Keratinocyte (primary cell): ENCODE results near the gene FBXL17. TPM values are rescaled to one million over a fixed set of nuclear protein-coding genes. Genes with fewer than 3 reads are reported as not detected.

Experiments
- DNase-seq: peaks from one replicate; pipeline ENCODE4 v3.0.0-alpha.2; 2011; ENCODE audit warnings: low read depth, missing footprints, low spot score
- FAIRE-seq: peaks from 2 replicates; lab custom pipeline; 2011; peaks lifted over from hg19 to GRCh38; lab: Jason Lieb, UNC
- H2AFZ ChIP-seq: 2 replicates; pipeline ENCODE4 v1.6.0; 2012; ENCODE audit warnings: low read length, control low read depth, inconsistent platforms; ENCODE audit not compliant: control insufficient read depth
- H3K27ac ChIP-seq: 2 replicates; pipeline ENCODE4 v1.5.1; 2011; ENCODE audit warnings: low read length; ENCODE audit not compliant: control insufficient read depth, insufficient read depth
- H3K27me3 ChIP-seq: 3 replicates; pipeline ENCODE4 v1.6.0; 2011; ENCODE audit warnings: low read length; ENCODE audit not compliant: control insufficient read depth, insufficient read depth; ENCODE audit errors: extremely low read depth
- H3K36me3 ChIP-seq, 2 experiments: 2 replicates in 1 of 2; 3 replicates in 1 of 2; pipeline ENCODE4 v1.5.1; 2011; ENCODE audit warnings: low read length in 2 of 2, mild to moderate bottlenecking in 1 of 2; ENCODE audit not compliant: control insufficient read depth in 2 of 2, insufficient read depth in 2 of 2; ENCODE audit errors: extremely low read depth in 1 of 2
- H3K4me1 ChIP-seq: 3 replicates; pipeline ENCODE4 v1.5.1; 2011; ENCODE audit warnings: low read length; ENCODE audit not compliant: control insufficient read depth, insufficient read depth; ENCODE audit errors: extremely low read depth
- H3K4me2 ChIP-seq: 3 replicates; pipeline ENCODE4 v1.6.0; 2011; ENCODE audit warnings: low read depth, low read length; ENCODE audit not compliant: control insufficient read depth, insufficient read depth; ENCODE audit errors: extremely low read depth
- H3K4me3 ChIP-seq, 3 experiments: fragments of 200-600 bp in 1 of 3; sonication (generic) in 1 of 3; 2 replicates in 2 of 3; 3 replicates in 1 of 3; pipeline ENCODE4 v1.5.1; 2011 to 2016; ENCODE audit warnings: low read length in 3 of 3, mild to moderate bottlenecking in 3 of 3, control low read depth in 2 of 3, inconsistent platforms in 1 of 3, low read depth in 1 of 3, mixed read lengths in 1 of 3, mixed run types in 1 of 3, moderate library complexity in 1 of 3; ENCODE audit not compliant: control insufficient read depth in 2 of 3, insufficient read depth in 2 of 3; ENCODE audit errors: extremely low read depth in 1 of 3
- H3K79me2 ChIP-seq: 2 replicates; pipeline ENCODE4 v1.6.0; 2012; ENCODE audit warnings: low read length; ENCODE audit not compliant: control insufficient read depth, insufficient read depth
- H3K9ac ChIP-seq: 3 replicates; pipeline ENCODE4 v1.6.0; 2011; ENCODE audit warnings: low read length; ENCODE audit not compliant: control insufficient read depth, insufficient read depth; ENCODE audit errors: extremely low read depth
- H3K9me1 ChIP-seq: 3 replicates; pipeline ENCODE4 v1.6.0; 2011; ENCODE audit warnings: low read length; ENCODE audit not compliant: control insufficient read depth, insufficient read depth; ENCODE audit errors: extremely low read depth
- H3K9me3 ChIP-seq: 2 replicates; pipeline ENCODE4 v1.5.1; 2012; ENCODE audit warnings: low read depth, low read length; ENCODE audit not compliant: control insufficient read depth
- H4K20me1 ChIP-seq: 3 replicates; pipeline ENCODE4 v1.6.0; 2011; ENCODE audit warnings: low read length; ENCODE audit not compliant: control insufficient read depth, insufficient read depth; ENCODE audit errors: extremely low read depth
- EZH2 ChIP-seq: IDR thresholded peaks from one replicate; pipeline ENCODE4 v1.6.1; 2012; ENCODE audit warnings: inconsistent platforms, mild to moderate bottlenecking, low read length, moderate library complexity
- dilution Hi-C: fragments of 300-500 bp; cut with MboI; formaldehyde crosslinking; loops from one replicate; pipeline ENCODE4 v1.7.0; 2020; ENCODE audit warnings: low sequenced_read_pairs; ENCODE audit not compliant: extremely low pct_ligation_motif_present
- polyA plus RNA-seq, 5 experiments: library from polyadenylated mRNA; depleted of rRNA in 3 of 5; stranded (reverse) in 3 of 5; stranded (forward) in 1 of 5; unstranded in 1 of 5; fragments of >200 nt; gene quantifications; 1 replicate in 1 of 5; 2 replicates in 3 of 5; 3 replicates in 1 of 5; pipeline versions ENCODE4 v1.2.1 to v1.2.3, GENCODE V29; 2011 to 2012; ENCODE audit warnings: missing spikeins in 2 of 5, low read depth in 1 of 5, low replicate concordance in 1 of 5
- TF ChIP-seq, protein P1 (sequence below), 3 experiments: IDR thresholded peaks in 1 of 3; conservative IDR thresholded peaks in 1 of 3; optimal IDR thresholded peaks in 1 of 3; 2 replicates in 2 of 3; 3 replicates in 1 of 3; pipeline versions ENCODE3 to v1.5.1; 2011; ENCODE audit warnings: low read length in 3 of 3, mild to moderate bottlenecking in 3 of 3, moderate library complexity in 2 of 3, control low read depth in 1 of 3, inconsistent platforms in 1 of 3; ENCODE audit not compliant: insufficient read depth in 2 of 3; ENCODE audit errors: extremely low read depth in 1 of 3

Gene FBXL17
- polyA plus RNA-seq, 1 donor (not counting 4 experiments of a cell fraction or from before 2014, with no cell fraction given): 5.7 TPM

DNA sequence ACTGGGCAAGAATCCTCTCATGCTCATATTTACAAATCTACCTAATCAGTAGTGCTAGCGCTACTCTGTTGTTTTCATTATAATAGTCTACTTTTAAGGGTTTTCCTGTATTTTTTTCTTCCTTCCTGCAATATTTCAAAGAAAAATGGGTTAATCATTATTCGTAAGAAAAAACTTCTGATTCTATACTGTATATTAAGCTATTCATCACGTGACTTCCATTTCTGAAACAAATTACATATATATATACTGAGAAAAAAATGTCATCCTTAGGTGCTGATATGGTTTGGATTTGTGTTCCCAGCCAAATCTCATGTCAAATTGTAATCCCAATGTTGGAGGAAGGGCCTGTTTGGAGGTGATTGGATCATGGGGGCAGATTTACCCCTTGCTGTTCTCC is 197.0 kb downstream of the FBXL17 start:
- no peaks in the 10 kb centered on the region for H3K36me3 ChIP-seq
- no peaks in the 10 kb centered on the region for H3K4me1 ChIP-seq
- no peaks in the 10 kb centered on the region for H3K79me2 ChIP-seq
- H3K9me1 ChIP-seq: no peaks in the 10 kb centered on the region
- H4K20me1 ChIP-seq: no peaks in the 10 kb centered on the region
- H3K27me3 ChIP-seq: no peaks in the 10 kb centered on the region
- H3K9me3 ChIP-seq: no peaks in the 10 kb centered on the region
- dilution Hi-C loops: no loop called here
- TF ChIP-seq EZH2: no peak
- H3K4me3 ChIP-seq: no peak overlapping the region
- no peak overlapping the region for H3K4me2 ChIP-seq
- FAIRE-seq: no peak
- DNase-seq: no peak
- H3K27ac ChIP-seq: no peak overlapping the region
- H2AFZ ChIP-seq: no peak overlapping the region
- H3K9ac ChIP-seq: no peak overlapping the region

DNA sequence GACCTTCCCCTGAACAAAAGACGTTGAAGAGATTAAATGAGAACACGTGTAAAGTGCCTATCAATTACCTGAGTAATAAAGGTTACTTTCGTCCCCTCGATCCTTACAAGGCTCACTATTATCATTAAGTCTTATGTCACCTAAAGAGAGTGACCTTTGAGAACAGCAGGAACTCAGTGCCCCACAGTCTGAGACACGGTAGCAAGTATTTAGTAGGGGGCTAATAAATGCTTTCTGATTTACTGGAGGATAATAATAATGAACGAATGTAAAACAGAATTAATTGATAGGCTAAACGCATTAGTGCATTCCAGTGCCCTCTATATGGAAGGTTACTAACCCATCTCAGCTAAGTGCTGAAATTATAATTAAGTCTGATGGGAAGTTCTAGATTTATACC is 199.9 kb downstream of the FBXL17 start:
- H3K27me3 ChIP-seq: no peaks in the 10 kb centered on the region
- H3K4me2 ChIP-seq: no peak overlapping the region
- no peak overlapping the region for H3K9ac ChIP-seq
- no peaks in the 10 kb centered on the region for H3K36me3 ChIP-seq
- no peaks in the 10 kb centered on the region for H3K4me1 ChIP-seq
- H3K79me2 ChIP-seq: no peaks in the 10 kb centered on the region
- H3K9me3 ChIP-seq: no peaks in the 10 kb centered on the region
- no peak overlapping the region for H3K4me3 ChIP-seq
- dilution Hi-C loops: no loop called here
- DNase-seq: no peak
- no peaks in the 10 kb centered on the region for H3K9me1 ChIP-seq
- no peak for TF ChIP-seq EZH2
- TF ChIP-seq, protein P1, sequence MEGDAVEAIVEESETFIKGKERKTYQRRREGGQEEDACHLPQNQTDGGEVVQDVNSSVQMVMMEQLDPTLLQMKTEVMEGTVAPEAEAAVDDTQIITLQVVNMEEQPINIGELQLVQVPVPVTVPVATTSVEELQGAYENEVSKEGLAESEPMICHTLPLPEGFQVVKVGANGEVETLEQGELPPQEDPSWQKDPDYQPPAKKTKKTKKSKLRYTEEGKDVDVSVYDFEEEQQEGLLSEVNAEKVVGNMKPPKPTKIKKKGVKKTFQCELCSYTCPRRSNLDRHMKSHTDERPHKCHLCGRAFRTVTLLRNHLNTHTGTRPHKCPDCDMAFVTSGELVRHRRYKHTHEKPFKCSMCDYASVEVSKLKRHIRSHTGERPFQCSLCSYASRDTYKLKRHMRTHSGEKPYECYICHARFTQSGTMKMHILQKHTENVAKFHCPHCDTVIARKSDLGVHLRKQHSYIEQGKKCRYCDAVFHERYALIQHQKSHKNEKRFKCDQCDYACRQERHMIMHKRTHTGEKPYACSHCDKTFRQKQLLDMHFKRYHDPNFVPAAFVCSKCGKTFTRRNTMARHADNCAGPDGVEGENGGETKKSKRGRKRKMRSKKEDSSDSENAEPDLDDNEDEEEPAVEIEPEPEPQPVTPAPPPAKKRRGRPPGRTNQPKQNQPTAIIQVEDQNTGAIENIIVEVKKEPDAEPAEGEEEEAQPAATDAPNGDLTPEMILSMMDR (optimal IDR thresholded peaks at IDR 0.05 in 1 of 3, IDR thresholded peaks at IDR 0.05 in 1 of 3, conservative IDR thresholded peaks at IDR 0.05 in 1 of 3; ENCODE audit: extremely low read depth in 1 of 3, insufficient read depth in 2 of 3, low read length in 3 of 3): no peak
- H2AFZ ChIP-seq: no peak overlapping the region
- no peaks in the 10 kb centered on the region for H4K20me1 ChIP-seq
- no peak for FAIRE-seq
- no peak overlapping the region for H3K27ac ChIP-seq

DNA sequence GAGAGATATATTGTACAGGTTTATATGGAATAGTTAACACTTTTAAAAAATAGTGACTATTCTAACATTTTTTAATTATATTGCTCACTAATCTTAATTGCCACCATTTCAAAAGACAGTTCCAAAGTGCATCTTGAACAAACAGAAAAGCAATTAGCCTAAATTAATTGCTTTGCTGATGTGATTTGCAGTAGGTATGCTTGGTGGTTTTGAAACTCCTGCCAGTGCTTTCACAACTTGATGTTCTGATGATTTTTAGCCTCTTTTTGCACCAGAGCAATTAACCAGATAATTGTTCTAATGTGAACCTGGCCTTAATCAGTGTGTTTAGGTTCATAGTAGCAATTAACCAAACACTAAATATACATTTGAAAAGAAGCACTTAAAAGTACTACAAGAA is 207.6 kb downstream of the FBXL17 start:
- H3K4me1 ChIP-seq: no peaks in the 10 kb centered on the region
- no peak overlapping the region for H3K9ac ChIP-seq
- no peak overlapping the region for H3K4me2 ChIP-seq
- dilution Hi-C loops: no loop called here
- no peak overlapping the region for H3K27ac ChIP-seq
- no peak for DNase-seq
- H2AFZ ChIP-seq: no peak overlapping the region
- no peaks in the 10 kb centered on the region for H3K79me2 ChIP-seq
- no peaks in the 10 kb centered on the region for H3K9me3 ChIP-seq
- H3K36me3 ChIP-seq: no peaks in the 10 kb centered on the region
- no peaks in the 10 kb centered on the region for H3K27me3 ChIP-seq
- no peak for FAIRE-seq
- no peak overlapping the region for H3K4me3 ChIP-seq
- no peaks in the 10 kb centered on the region for H4K20me1 ChIP-seq
- H3K9me1 ChIP-seq: no peaks in the 10 kb centered on the region
- TF ChIP-seq, protein P1 (optimal IDR thresholded peaks at IDR 0.05 in 1 of 3, IDR thresholded peaks at IDR 0.05 in 1 of 3, conservative IDR thresholded peaks at IDR 0.05 in 1 of 3; ENCODE audit: extremely low read depth in 1 of 3, insufficient read depth in 2 of 3, low read length in 3 of 3): no peak
- TF ChIP-seq EZH2: no peak
